Measurements from ENCODE around the gene ZNF628. TPM values are rescaled to one million over a fixed set of nuclear protein-coding genes. Genes with fewer than 3 reads are reported as not detected.
"Not testable (repeated sequence)": the region's sequence is repeated elsewhere in the genome, so short reads cannot be mapped to it uniquely, and the experiment has no call there.

The ZNF628 gene
- total RNA-seq, 1 donor from 2014 or later: 10.0 TPM

- intact Hi-C loops (cut with micrococcal nuclease): no loop called here
- H3K27me3 Mint-ChIP-seq: peaks cover 3% of the 10 kb centered on the region
- H3K36me3 Mint-ChIP-seq (ENCODE audit: low read depth): peaks cover 3% of the 10 kb centered on the region
- H3K4me3 Mint-ChIP-seq: no peak overlapping the region
- peaks cover 8% of the 10 kb centered on the region for H3K4me1 Mint-ChIP-seq
- no peaks in the 10 kb centered on the region for H3K9me3 Mint-ChIP-seq
- H3K27ac Mint-ChIP-seq: no peak overlapping the region
- DNase-seq: no peak
These were observed 12.7 kb downstream of the ZNF628 start for GRCh38 chr19:55488986-55489710.

- H3K27ac Mint-ChIP-seq: no peak overlapping the region
- H3K4me1 Mint-ChIP-seq: peaks cover 11% of the 10 kb centered on the region
- intact Hi-C loops (cut with micrococcal nuclease): no loop called here
- H3K4me3 Mint-ChIP-seq: no peak overlapping the region
- no peak for DNase-seq
- peaks cover 3% of the 10 kb centered on the region for H3K36me3 Mint-ChIP-seq (ENCODE audit: low read depth)
- no peaks in the 10 kb centered on the region for H3K9me3 Mint-ChIP-seq
- H3K27me3 Mint-ChIP-seq: peaks cover 3% of the 10 kb centered on the region
These were observed 13.5 kb downstream of the ZNF628 start for GRCh38 chr19:55489711-55490477.

- Mint-ChIP-seq H3K36me3 (ENCODE audit: low read depth) (peaks cover 3% of the 10 kb centered on the region), H3K27me3 (peaks cover 3% of the 10 kb centered on the region), H3K27ac (no peak overlapping the region), H3K9me3 (no peaks in the 10 kb centered on the region), H3K4me3 (no peak overlapping the region), H3K4me1 (peaks cover 11% of the 10 kb centered on the region)
- no peak for DNase-seq
- intact Hi-C loops (cut with micrococcal nuclease): no loop called here
These were observed 14.3 kb downstream of the ZNF628 start for GRCh38 chr19:55490478-55491432.

- no peak overlapping the region for H3K4me3 Mint-ChIP-seq
- no peaks in the 10 kb centered on the region for H3K36me3 Mint-ChIP-seq (ENCODE audit: low read depth)
- no peak for DNase-seq
- H3K27me3 Mint-ChIP-seq: peaks cover 3% of the 10 kb centered on the region
- peaks cover 7% of the 10 kb centered on the region for H3K4me1 Mint-ChIP-seq
- intact Hi-C loops (cut with micrococcal nuclease): no loop called here
- H3K27ac Mint-ChIP-seq: no peak overlapping the region
- no peaks in the 10 kb centered on the region for H3K9me3 Mint-ChIP-seq
These were observed 15.3 kb downstream of the ZNF628 start for GRCh38 chr19:55491546-55492360.

- Mint-ChIP-seq H3K4me1 (peaks cover 5% of the 10 kb centered on the region), H3K27me3 (peaks cover 3% of the 10 kb centered on the region), H3K9me3 (no peaks in the 10 kb centered on the region), H3K27ac (no peak overlapping the region), H3K4me3 (no peak overlapping the region), H3K36me3 (ENCODE audit: low read depth) (no peaks in the 10 kb centered on the region)
- intact Hi-C loops (cut with micrococcal nuclease): no loop called here
- no peak for DNase-seq
These were observed 16.0 kb downstream of the ZNF628 start for GRCh38 chr19:55492362-55492944.

GRCh38 chr19:55493052-55493644 lies 16.7 kb downstream of the ZNF628 start:
- Mint-ChIP-seq H3K27ac (no peak overlapping the region), H3K4me3 (no peak overlapping the region), H3K27me3 (peaks cover 3% of the 10 kb centered on the region), H3K4me1 (peaks cover 3% of the 10 kb centered on the region), H3K36me3 (ENCODE audit: low read depth) (no peaks in the 10 kb centered on the region), H3K9me3 (no peaks in the 10 kb centered on the region)
- intact Hi-C loops (cut with micrococcal nuclease): no loop called here
- no peak for DNase-seq

GRCh38 chr19:55493645-55494171 lies 17.3 kb downstream of the ZNF628 start:
- no peak overlapping the region for H3K4me3 Mint-ChIP-seq
- no peak overlapping the region for H3K27ac Mint-ChIP-seq
- H3K27me3 Mint-ChIP-seq: peaks cover 3% of the 10 kb centered on the region
- intact Hi-C loops (cut with micrococcal nuclease): no loop called here
- no peak for DNase-seq
- H3K36me3 Mint-ChIP-seq (ENCODE audit: low read depth): no peaks in the 10 kb centered on the region
- peaks cover 3% of the 10 kb centered on the region for H3K4me1 Mint-ChIP-seq
- H3K9me3 Mint-ChIP-seq: no peaks in the 10 kb centered on the region

GRCh38 chr19:55494172-55494761 lies 17.9 kb downstream of the ZNF628 start:
- no peak for DNase-seq
- H3K9me3 Mint-ChIP-seq: no peaks in the 10 kb centered on the region
- H3K4me1 Mint-ChIP-seq: peaks cover 3% of the 10 kb centered on the region
- peaks cover 3% of the 10 kb centered on the region for H3K27me3 Mint-ChIP-seq
- peak overlapping the region; percentile 43 for H3K4me3 Mint-ChIP-seq
- intact Hi-C loops (cut with micrococcal nuclease): no loop called here
- H3K36me3 Mint-ChIP-seq (ENCODE audit: low read depth): no peaks in the 10 kb centered on the region
- no peak overlapping the region for H3K27ac Mint-ChIP-seq

GRCh38 chr19:55495646-55496349 lies 19.4 kb downstream of the ZNF628 start:
- intact Hi-C loops (cut with micrococcal nuclease): no loop called here
- peaks cover 3% of the 10 kb centered on the region for H3K27me3 Mint-ChIP-seq
- no peaks in the 10 kb centered on the region for H3K36me3 Mint-ChIP-seq (ENCODE audit: low read depth)
- DNase-seq: no peak
- no peaks in the 10 kb centered on the region for H3K9me3 Mint-ChIP-seq
- no peak overlapping the region for H3K27ac Mint-ChIP-seq
- H3K4me1 Mint-ChIP-seq: peaks cover 3% of the 10 kb centered on the region
- no peak overlapping the region for H3K4me3 Mint-ChIP-seq

GRCh38 chr19:55496820-55497219 lies 20.4 kb downstream of the ZNF628 start:
- DNase-seq; H3K9me3 Mint-ChIP-seq; intact Hi-C loops (cut with micrococcal nuclease); H3K4me1 Mint-ChIP-seq; H3K4me3 Mint-ChIP-seq; H3K27ac Mint-ChIP-seq; H3K27me3 Mint-ChIP-seq; H3K36me3 Mint-ChIP-seq (ENCODE audit: low read depth): not testable (repeated sequence)

- intact Hi-C loops (cut with micrococcal nuclease): no loop called here
- peaks cover 12% of the 10 kb centered on the region for H3K4me1 Mint-ChIP-seq
- DNase-seq: no peak
- no peaks in the 10 kb centered on the region for H3K27me3 Mint-ChIP-seq
- no peak overlapping the region for H3K4me3 Mint-ChIP-seq
- H3K9me3 Mint-ChIP-seq: no peaks in the 10 kb centered on the region
- no peak overlapping the region for H3K27ac Mint-ChIP-seq
- H3K36me3 Mint-ChIP-seq (ENCODE audit: low read depth): peaks cover 6% of the 10 kb centered on the region
These were observed 21.3 kb downstream of the ZNF628 start for GRCh38 chr19:55497763-55498162.

Data from activated CD4-positive, alpha-beta T cell treated with anti-CD3 and anti-CD28 coated beads, Interleukin-2, amount 10 ng/mL, durations not matched to agents 24 days and 14 days (primary cell).